Stimulated activated CD8-positive, alpha-beta memory T cell treated with anti-CD3 and anti-CD28 coated beads, Interleukin-15, amount 100 ng/mL, for 4 hours (primary cell): ENCODE data around the gene SGSM1.
"Not testable (repeated sequence)": the region's sequence is repeated elsewhere in the genome, so short reads cannot be mapped to it uniquely, and the experiment has no call there.

Experiments
- DNase-seq, 2 donors: peaks; one replicate each; pipeline ENCODE4 v3.0.0-alpha.2; 2020; ENCODE audit warnings: low read depth in 2 of 2

Gene SGSM1

DNA sequence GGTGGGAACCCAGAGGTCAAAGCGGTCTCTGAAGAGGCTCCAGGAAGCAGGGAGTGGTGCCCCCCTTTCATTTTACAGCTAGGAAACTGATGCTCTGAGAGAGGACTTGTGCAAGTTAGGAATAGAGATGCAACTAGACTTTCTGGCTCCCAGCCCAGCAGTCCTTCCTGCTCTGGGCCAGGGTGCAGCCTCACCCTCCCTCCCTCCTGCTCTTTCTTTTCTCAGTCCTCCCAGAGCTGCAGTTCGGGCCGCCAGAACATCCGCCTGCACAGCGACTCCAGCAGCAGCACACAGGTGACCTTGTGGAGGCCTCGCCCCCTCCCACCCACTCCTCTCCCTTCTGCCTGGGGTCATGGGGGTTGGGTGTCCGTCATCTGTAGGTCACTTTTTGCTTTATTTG, 89.0 kb downstream of the SGSM1 start:
- no peak for DNase-seq

- no peak for DNase-seq
Observed at GRCh38 chr22:24901448-24901847, 95.4 kb downstream of the SGSM1 start.

- no peak for DNase-seq
Observed at GRCh38 chr22:24905909-24906308, 99.9 kb downstream of the SGSM1 start.

GRCh38 chr22:24907101-24907500, 101.1 kb downstream of the SGSM1 start:
- not testable (repeated sequence) for DNase-seq

GRCh38 chr22:24920029-24920428, 114.0 kb downstream of the SGSM1 start:
- DNase-seq: no peak

DNA sequence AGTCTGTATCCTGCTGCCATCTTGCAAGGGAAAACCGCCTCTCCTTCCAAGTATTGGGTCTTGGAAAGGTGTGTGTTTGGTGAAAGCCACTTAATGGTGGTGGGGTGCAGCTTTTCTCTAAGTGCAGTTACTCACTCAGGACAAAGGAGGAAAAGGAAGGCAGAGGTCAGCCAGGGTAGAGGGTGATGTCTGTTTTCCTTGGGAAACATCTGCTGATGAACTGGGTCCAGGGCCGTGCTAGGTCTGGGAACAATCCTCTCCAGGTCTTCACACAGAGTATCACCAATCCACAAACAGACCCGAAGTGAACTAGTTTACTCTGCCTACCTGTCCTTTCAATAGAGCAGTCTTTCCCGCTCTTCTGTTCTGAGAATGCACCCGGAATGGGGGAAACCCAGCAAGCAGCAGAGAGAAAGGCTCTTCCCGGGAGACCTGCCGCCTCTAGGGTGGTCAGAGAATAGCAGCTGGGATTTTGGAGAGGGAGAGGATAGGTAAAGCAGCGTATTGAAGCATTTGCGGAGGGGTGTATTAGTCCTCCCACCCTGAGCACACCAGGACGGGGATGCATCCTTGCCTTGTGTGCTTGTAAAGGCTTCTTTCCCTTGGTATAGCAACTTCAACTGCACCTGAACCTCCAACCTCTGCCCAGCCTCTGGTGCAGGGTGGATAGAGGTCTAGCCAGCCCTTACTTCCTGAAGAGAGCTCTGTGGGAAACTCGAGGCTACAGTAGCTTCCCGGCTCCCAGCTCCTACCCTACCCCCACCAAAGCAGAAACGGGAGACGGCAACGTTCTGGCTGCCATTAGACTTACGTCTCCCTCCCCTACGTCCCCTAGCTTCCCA, 119.8 kb downstream of the SGSM1 start:
- DNase-seq: no peak

GRCh38 chr22:24926428-24926725, 120.4 kb downstream of the SGSM1 start:
- no peak for DNase-seq

GRCh38 chr22:24926849-24927579, 121.0 kb downstream of the SGSM1 start:
- DNase-seq: no peak

- DNase-seq: no peak
Observed at GRCh38 chr22:24928322-24928721, 122.3 kb downstream of the SGSM1 start.

DNA sequence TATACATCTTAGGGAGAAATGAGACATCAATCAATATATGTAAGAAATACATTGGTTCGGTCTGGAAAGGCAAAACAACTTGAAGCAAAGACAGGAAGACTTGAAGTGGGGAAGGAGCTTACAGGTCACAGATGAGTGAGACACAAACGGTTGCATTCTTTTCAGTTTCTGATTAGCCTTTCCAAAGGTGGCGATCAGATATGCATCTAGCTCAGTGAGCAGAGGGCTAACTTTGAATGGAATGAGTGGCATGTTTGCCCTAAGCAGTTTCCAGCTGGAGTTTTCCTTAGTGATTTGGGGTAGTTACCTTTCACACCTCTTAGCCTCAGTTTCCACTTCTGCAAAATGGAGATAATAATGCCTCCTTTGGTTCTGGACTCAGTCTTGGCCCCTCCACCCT, 124.7 kb downstream of the SGSM1 start:
- DNase-seq: no peak

DNA sequence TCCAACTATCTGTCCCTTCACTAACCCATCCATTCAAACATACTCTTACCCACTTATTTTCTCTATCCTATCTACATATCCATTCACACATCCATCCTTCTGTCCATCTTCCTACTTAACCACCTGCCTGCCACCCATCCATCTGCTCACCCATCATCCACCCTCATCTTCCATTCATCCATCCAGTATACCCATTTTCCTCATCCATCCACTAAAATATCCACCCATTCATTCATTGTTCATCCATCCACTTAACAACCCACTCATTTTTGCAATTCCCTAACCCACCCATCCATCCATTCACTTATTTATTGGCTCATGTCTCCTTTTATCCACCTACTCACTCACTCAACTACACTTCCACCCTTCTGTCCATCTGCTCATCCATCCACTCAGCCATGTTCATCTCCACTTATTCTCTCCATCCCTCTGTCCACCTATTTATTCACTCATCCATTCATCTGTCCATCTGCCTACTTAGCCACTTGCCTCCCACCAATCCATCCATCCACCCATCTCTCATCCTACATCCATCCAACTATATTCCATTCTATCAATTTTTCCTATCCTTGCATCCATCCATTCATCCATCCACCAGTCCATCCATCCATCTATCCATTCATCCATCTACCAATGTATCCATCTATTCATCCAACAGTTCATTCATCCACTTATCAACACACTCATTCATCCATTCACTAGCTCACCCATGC, 129.9 kb downstream of the SGSM1 start:
- DNase-seq: no peak

GRCh38 chr22:24937114-24937513, 131.1 kb downstream of the SGSM1 start:
- DNase-seq: no peak

GRCh38 chr22:24938741-24939341, 132.8 kb downstream of the SGSM1 start:
- DNase-seq: peak in 1 of 2 donors; percentile 3

- no peak for DNase-seq
Observed at GRCh38 chr22:24942301-24942700, 136.3 kb downstream of the SGSM1 start.

DNA sequence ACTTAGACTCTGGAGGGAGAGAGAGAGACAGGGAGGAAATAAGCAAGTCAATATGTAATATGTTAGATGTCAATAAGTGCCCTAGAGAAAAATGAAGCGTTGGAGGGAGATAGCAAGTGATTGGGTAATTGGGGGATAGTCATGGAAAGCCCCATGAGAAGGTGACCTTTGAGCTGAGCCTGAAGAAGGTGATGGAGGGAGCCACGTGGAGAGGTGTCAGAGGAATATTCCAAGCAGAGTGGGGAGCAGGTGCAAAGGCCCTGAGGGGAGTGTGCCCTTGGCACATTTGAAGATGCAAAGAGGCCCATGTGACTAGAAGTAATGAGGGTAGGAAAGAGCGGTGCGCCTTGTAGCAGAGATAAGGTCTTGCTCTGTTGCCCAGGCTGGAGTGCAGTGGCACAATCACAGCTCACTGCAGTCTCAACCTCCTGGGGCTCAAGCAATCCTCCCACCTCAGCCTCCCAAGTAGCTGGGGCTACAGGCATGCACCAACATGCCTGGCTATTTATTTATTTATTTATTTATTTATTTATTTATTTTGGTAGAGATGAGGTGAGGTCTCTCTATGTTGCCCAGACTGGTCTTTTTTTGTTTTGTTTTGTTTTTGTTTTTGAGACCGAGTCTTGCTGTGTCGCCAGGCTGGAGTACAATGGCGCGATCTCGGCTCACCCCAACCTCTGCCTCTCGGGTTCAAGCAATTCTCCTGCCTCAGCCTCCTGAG, 138.4 kb downstream of the SGSM1 start:
- no peak for DNase-seq

DNA sequence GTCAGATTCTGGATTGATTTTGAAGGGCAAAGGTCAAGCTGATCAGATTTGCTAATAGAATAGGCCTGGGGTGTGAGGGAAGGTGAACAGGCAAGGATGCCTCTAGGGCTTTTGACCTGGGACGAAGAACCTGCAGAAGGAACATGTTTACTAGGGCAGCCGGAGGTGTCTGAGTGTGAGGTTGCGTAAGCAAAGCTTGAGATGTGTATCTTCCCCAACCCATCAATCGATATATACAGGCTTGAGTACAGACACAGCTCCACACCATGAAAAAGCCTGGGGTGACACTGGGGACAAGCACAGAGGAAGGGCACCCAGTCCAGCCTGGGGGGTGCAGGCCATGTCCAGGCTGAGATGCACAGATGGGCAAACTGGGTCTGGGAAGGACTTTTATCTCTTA, 139.4 kb downstream of the SGSM1 start:
- DNase-seq: no peak

DNA sequence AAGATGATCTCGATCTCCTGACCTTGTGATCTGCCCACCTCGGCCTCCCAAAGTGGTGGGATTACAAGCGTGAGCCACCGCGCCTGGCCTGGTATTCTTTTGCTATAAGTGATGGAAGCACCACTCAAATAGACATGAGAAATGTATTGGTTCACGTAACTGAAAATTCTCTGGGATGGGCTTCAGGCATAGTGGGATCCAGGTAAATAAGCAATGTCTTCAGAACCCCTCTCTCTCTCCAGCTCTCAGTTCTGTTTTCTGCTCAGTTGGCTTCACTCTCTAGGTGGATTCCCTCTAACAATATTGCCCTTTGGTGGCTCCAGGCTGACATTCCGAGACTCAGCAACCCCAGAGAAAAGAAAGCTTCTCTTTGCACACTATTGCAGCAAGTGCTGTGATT, 141.4 kb downstream of the SGSM1 start:
- no peak for DNase-seq

DNA sequence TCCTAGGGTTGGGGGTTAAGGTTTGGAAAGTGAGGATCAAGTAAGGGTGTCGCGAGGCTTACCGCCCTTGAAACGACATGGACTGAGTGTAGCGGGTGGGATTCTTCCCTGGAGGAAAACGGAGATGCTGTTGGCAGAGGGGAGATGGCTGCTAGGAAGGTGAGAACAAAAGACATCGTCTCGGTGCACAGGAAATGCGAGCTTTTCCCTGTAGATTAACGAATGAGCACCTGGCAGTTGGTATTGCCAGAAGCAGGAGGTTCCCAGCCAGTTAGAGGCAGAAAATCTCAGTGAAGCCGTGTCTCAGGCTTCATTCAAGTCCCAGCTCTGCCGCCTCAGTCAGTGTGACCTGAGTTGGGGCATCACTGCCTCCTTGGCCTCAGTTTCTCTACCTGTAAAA, 141.9 kb downstream of the SGSM1 start:
- no peak for DNase-seq

DNA sequence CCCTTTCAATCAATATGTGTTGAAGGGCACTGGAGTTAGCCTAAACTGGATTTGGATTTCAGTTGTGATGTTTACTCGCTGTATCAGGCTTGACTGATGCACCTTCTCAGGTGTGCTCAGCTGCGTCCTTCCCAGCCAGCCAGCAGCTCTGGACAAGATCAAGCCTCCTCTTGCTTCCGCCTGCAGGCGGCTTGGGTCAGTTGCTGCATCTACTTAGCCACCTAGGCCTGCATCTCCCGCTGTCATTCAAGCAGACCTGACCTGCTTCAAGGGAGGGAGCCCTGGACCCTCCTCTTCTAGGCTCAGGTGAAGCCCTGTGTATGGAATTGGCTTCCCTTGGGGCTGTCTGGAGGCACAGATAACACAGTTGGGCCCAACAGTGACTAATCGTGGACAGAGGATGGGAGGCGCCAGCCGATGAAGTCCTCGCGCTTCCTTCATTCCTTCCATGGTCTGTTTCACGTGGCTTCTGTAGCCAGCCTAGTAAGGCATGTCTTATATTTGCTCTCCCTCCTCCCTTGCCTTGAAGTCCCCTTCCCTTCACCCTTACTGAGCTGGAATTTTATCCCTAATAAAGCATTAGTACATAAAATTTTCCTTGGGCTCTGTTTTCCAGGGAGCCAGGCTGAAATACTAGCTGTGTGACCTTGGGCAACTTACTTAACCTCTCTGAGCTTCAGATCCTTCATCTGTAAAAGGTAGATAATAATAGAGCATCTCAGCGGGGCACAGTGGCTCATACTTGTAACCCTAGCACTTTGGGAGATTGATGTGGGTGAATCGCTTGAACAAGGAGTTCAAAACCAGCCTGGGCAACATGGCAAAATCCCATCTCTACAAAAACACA, 142.6 kb downstream of the SGSM1 start:
- DNase-seq: no peak

DNA sequence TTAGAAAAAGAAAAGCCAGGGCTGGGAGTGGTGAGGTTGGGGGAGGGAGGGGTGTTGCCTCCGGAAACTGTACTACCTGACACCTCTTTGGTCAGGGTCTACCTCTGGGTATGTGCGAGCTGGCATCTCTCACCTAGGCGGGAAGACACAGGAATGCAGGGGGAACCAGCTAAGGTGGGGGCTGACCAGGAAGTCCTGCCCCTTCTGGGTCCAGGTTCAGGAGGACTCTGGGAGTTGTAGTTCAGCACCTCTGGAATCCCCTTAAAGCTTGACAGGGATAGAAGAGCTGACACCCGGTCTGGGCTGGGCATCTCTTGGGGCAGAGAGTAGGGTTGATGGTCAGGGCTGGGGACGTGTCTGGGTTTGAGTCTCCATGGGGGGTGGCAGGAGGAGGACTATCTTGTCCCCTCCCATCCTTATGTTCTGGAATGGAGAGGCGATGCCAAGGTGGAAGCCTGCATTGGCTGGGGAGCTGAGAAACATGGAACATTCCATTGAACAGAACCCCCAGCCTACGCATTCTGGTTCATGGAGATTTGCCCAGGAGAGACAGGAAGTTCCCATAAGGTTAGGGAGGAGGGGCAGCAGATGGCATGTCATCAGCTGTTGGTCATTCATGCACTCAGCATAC, 144.4 kb downstream of the SGSM1 start:
- no peak for DNase-seq
